Measurements from ENCODE around the gene CHDH.

GRCh38 chr3:53768478-53769459 lies 77.5 kb downstream of the CHDH start:
- no peak for TF ChIP-seq CTCF (IDR thresholded peaks at IDR 0.05; ENCODE audit: poor library complexity)
- no peak for TF ChIP-seq EZH2phosphoT487 (IDR thresholded peaks at IDR 0.05; ENCODE audit: low read depth, severe bottlenecking, unreplicated experiment)

Data from hepatocyte (in vitro differentiated cells).